Kidney epithelial cell (primary cell): ENCODE data around the gene GFY. TPM values are rescaled to one million over a fixed set of nuclear protein-coding genes. Genes with fewer than 3 reads are reported as not detected.

Experiments
- DNase-seq: peaks from one replicate; pipeline ENCODE4 v3.0.0-alpha.2; 2010; ENCODE audit warnings: low read depth
- H3K27me3 ChIP-seq: 2 replicates; pipeline ENCODE4 v1.6.0; 2011; ENCODE audit warnings: low read length; ENCODE audit not compliant: control insufficient read depth, insufficient read depth
- H3K36me3 ChIP-seq: 2 replicates; pipeline ENCODE4 v1.5.1; 2011; ENCODE audit warnings: low read length; ENCODE audit not compliant: control insufficient read depth, insufficient read depth
- H3K4me3 ChIP-seq: 2 replicates; pipeline ENCODE4 v1.5.1; 2011; ENCODE audit warnings: low read depth, mild to moderate bottlenecking, control low read depth, low read length
- CTCF ChIP-seq: IDR thresholded peaks from 2 replicates; pipeline ENCODE4 v1.5.1; 2011; ENCODE audit warnings: mild to moderate bottlenecking, moderate library complexity, low read length, control low read depth, inconsistent platforms; ENCODE audit not compliant: insufficient read depth, poor library complexity, severe bottlenecking
- total RNA-seq: library from RNA; depleted of rRNA; stranded (reverse); fragments of >200 nt; gene quantifications from 2 replicates; pipeline ENCODE4 v1.2.3, GENCODE V29; 2015

The GFY gene
- total RNA-seq, 1 donor from 2014 or later, result not detected

GRCh38 chr19:49417088-49417487 is 8.1 kb upstream of the GFY start:
- TF ChIP-seq CTCF, result no peak

GRCh38 chr19:49418511-49418910 is 6.7 kb upstream of the GFY start:
- H3K36me3 ChIP-seq, result no peaks in the 10 kb centered on the region
- no peak overlapping the region for H3K4me3 ChIP-seq
- H3K27me3 ChIP-seq, result peaks cover 54% of the 10 kb centered on the region
- TF ChIP-seq CTCF, result no peak
- DNase-seq, result no peak

More at GRCh38 chr19:49417088-49417487, 8.1 kb upstream of the GFY start:
- Histone ChIP-seq H3K27me3 (peaks cover 40% of the 10 kb centered on the region), H3K36me3 (no peaks in the 10 kb centered on the region), H3K4me3 (no peak overlapping the region)
- no peak for DNase-seq

GRCh38 chr19:49419173-49419572 is 6.0 kb upstream of the GFY start:
- Histone ChIP-seq H3K36me3 (no peaks in the 10 kb centered on the region), H3K4me3 (no peak overlapping the region), H3K27me3 (peaks cover 60% of the 10 kb centered on the region)
- TF ChIP-seq CTCF, result no peak
- DNase-seq, result no peak

- Histone ChIP-seq H3K36me3 (no peaks in the 10 kb centered on the region), H3K4me3 (no peak overlapping the region), H3K27me3 (peaks cover 70% of the 10 kb centered on the region)
- no peak for TF ChIP-seq CTCF
- no peak for DNase-seq
These were observed 5.0 kb upstream of the GFY start for GRCh38 chr19:49420227-49420626.

- no peak overlapping the region for H3K4me3 ChIP-seq
- H3K27me3 ChIP-seq, result peaks cover 80% of the 10 kb centered on the region
- H3K36me3 ChIP-seq, result no peaks in the 10 kb centered on the region
- no peak for DNase-seq
- no peak for TF ChIP-seq CTCF
These were observed 3.9 kb upstream of the GFY start for GRCh38 chr19:49421039-49421877.

- H3K36me3 ChIP-seq, result no peaks in the 10 kb centered on the region
- peaks cover 84% of the 10 kb centered on the region for H3K27me3 ChIP-seq
- DNase-seq, result no peak
- no peak for TF ChIP-seq CTCF
- no peak overlapping the region for H3K4me3 ChIP-seq
These were observed 3.3 kb upstream of the GFY start for GRCh38 chr19:49421878-49422202.
